HG02885 (cell line): ENCODE measurements around the gene PDLIM3.
"Not testable (repeated sequence)": the region's sequence is repeated elsewhere in the genome, so short reads cannot be mapped to it uniquely, and the experiment has no call there.

Experiments
- ATAC-seq: cut with Tn5 transposase; IDR thresholded peaks from one replicate; pipeline ENCODE4 v1.9.1; 2021; ENCODE audit warnings: mild to moderate bottlenecking; ENCODE audit not compliant: unreplicated experiment, poor library complexity

The PDLIM3 gene

GRCh38 chr4:185534866-185535611 lies at the start of gene PDLIM3:
Gene PDLIM3 (minus strand): TSS chr4:185535507. CDS start chr4:185535434, 73 bp downstream.
- peak; percentile 49 for ATAC-seq

GRCh38 chr4:185583813-185584212 lies 48.5 kb upstream of the PDLIM3 start:
- ATAC-seq = no peak

- ATAC-seq = no peak
Observed at GRCh38 chr4:185582651-185583400, 47.5 kb upstream of the PDLIM3 start.

DNA sequence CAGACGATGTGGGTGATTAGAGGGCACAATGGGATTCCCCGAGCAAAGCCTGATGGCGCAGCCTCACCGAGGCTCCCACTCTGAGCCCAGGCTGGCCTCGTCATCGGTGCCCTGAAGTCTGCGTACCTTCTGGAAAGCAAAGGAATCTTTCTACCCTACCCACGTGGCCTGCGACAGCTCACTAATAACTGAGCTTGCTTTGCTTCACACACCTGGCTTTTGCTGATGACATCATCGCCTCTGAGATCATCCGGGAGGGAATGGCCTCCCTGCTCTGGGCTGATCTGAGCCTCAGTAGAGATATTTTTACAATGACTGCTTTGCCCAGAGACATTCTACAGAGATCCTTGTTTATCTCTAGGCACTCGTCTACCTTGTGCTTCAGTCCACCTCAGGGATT lies 45.4 kb upstream of the PDLIM3 start:
- no peak for ATAC-seq

GRCh38 chr4:185578284-185578683 lies 43.0 kb upstream of the PDLIM3 start:
- no peak for ATAC-seq

DNA sequence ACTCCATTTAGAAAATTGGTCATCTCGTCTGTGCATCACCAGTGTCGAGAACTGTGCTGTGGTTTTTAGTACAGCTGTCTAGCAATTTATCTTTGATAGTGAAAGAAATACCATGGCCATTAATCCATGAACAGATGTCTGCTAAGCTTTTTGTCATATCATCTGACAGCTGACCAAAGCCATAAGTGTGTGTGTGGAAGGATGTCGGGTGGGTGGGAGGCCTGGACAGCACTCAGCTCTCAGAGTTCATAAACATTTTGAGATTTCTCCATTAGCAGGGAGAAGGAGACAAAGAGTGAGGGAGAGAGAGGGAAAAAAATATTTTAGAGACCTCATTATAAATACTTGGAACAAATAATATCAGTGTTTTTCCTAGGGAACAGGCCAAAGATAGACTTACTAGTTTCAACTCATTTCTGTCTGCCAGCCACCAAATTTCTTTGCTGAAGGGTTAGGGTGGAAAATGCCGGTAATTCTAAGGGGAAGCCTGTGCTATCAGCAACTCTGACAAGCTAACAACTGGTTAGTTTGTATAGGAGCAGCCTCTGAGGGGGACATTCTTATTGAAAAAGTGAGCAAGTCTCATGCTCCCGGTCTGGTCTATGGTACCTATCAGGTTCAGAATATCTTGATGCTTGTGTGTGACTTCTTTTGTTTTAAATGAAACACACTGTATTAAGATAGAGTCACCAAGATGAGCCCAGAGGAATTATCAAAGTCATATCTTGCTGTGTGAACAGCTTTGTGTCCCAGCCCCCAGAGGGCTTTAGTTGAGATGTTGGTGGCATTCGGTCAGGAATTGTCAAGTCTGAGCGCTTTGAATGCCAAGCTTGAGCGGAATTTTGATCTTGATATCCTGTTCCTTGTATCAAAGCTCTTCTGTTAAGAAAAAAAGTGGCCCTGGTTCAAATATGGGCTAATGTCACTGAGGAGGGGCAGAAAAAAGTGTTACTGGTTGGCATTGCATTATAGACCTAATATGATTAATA lies 41.9 kb upstream of the PDLIM3 start:
- no peak for ATAC-seq

GRCh38 chr4:185576314-185576961 lies 41.1 kb upstream of the PDLIM3 start:
- no peak for ATAC-seq

- ATAC-seq = no peak
Observed at GRCh38 chr4:185573651-185574199, 38.4 kb upstream of the PDLIM3 start.

- ATAC-seq = no peak
Observed at GRCh38 chr4:185570727-185571126, 35.4 kb upstream of the PDLIM3 start.

- ATAC-seq = no peak
Observed at GRCh38 chr4:185567381-185568376, 32.4 kb upstream of the PDLIM3 start.

DNA sequence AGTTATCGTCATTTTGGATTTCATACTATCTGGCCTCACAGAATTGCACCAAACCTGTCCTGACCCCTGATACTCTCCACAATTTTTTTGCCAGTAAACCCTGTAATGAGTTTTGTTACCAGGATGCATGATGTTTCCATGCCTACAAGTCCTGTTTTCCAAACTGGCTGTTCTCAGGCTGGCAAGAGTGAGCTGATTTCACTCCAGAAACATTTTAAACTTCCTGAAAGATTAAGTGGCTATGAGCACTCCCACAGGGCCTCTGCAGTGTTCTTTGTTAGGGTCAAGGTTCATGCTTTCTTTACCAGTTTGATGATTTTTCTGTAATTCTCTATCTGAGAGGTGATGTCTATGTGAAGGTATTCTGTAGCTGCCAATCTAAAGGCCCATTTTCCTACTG lies 31.7 kb upstream of the PDLIM3 start:
- ATAC-seq = no peak

GRCh38 chr4:185566425-185566824 lies 31.1 kb upstream of the PDLIM3 start:
- peak; percentile 94 for ATAC-seq

DNA sequence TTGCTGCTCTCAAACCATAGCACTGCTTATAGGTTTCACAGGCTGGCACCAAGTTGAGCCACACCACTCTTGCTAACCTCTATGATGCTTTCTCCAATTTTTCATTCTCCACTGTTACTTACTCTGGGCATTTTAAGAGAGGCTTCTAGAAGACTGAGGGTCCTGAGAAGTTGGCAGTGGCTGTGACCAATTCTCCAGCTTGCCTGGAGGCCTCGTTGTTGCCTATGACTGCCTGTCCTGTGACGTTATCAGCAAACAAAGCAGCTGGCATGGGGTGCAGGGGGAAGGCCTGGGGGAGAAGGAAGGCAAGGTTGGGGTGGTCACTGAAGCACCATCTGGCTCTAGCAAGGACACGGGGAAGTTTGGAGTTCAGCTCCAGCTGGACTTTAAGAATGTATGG lies 30.4 kb upstream of the PDLIM3 start:
- no peak for ATAC-seq

- no peak for ATAC-seq
Observed at GRCh38 chr4:185564349-185564748, 29.0 kb upstream of the PDLIM3 start.

DNA sequence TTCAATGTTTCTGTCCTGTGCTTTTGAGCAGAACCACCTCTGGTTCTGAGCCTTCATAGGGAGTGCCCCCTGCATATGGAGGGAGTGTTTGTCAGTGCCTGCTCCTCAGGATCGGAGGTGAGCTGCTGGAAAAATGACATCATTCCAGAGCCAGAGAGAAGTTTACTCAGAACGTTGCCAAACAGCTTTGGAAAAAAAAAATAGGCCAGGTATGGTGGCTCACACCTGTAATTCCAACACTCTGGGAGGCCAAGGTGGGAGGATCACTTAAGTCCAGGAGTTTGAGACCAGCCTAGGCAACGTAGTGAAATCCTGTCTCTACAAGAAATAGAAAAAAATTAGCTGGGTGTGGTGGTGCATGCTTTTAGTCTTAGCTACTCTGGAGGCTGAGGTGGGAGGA lies 27.2 kb upstream of the PDLIM3 start:
- ATAC-seq = no peak

- no peak for ATAC-seq
Observed at GRCh38 chr4:185560316-185560715, 25.0 kb upstream of the PDLIM3 start.

GRCh38 chr4:185559915-185560281 lies 24.6 kb upstream of the PDLIM3 start:
- ATAC-seq = no peak

- not testable (repeated sequence) for ATAC-seq
Observed at GRCh38 chr4:185559251-185559914, 24.1 kb upstream of the PDLIM3 start.
